VCaP (cell line): ENCODE results near the gene USP15.

Experiments used
- H3K27ac ChIP-seq: fragments of 450-650 bp; 2 replicates; pipeline ENCODE4 v1.5.1; 2017
- CTCF ChIP-seq: fragments of 450-650 bp; conservative IDR thresholded peaks from 2 replicates; pipeline ENCODE4 v1.5.1; 2017; ENCODE audit warnings: mild to moderate bottlenecking, moderate library complexity

The USP15 gene

GRCh38 chr12:62382526-62382925 is 122.3 kb downstream of the USP15 start:
- no peak for TF ChIP-seq CTCF
- no peak overlapping the region for H3K27ac ChIP-seq

- TF ChIP-seq CTCF = no peak
- no peak overlapping the region for H3K27ac ChIP-seq
These were observed 136.5 kb downstream of the USP15 start for GRCh38 chr12:62396750-62397149.

GRCh38 chr12:62400135-62400534 is 139.9 kb downstream of the USP15 start:
- TF ChIP-seq CTCF = no peak
- no peak overlapping the region for H3K27ac ChIP-seq

GRCh38 chr12:62401631-62402030 is 141.4 kb downstream of the USP15 start:
- no peak for TF ChIP-seq CTCF

GRCh38 chr12:62403031-62403430 is 142.8 kb downstream of the USP15 start:
- H3K27ac ChIP-seq = no peak overlapping the region
- TF ChIP-seq CTCF = no peak

More at GRCh38 chr12:62401631-62402030, 141.4 kb downstream of the USP15 start:
- H3K27ac ChIP-seq = no peak overlapping the region

GRCh38 chr12:62407587-62407986 is 147.4 kb downstream of the USP15 start:
- no peak overlapping the region for H3K27ac ChIP-seq
- TF ChIP-seq CTCF = no peak

GRCh38 chr12:62409068-62409467 is 148.9 kb downstream of the USP15 start:
- no peak overlapping the region for H3K27ac ChIP-seq
- TF ChIP-seq CTCF = no peak

GRCh38 chr12:62414180-62414579 is 154.0 kb downstream of the USP15 start:
- no peak overlapping the region for H3K27ac ChIP-seq
- TF ChIP-seq CTCF = no peak
